Natural killer cell treated with Interleukin-12 subunit alpha and Interleukin-12 subunit beta and Interleukin-15 and Interleukin-18, amount 100 ng/mL, for 72 hours (primary cell): ENCODE results near the gene SLC10A6. TPM values are rescaled to one million over a fixed set of nuclear protein-coding genes. Genes with fewer than 3 reads are reported as not detected.

Source experiments
- ATAC-seq, 2 donors: fragments of 150-1000 bp; cut with Tn5 transposase in 1 of 2; sonication (Bioruptor Pico), chemical (Tn5 transposase) in 1 of 2; 2 replicates each; pipeline ENCODE4 v1.10.0; 2021
- DNase-seq: peaks from one replicate; pipeline ENCODE4 v3.0.0; 2022; ENCODE audit warnings: low spot score
- H3K27ac Mint-ChIP-seq, 2 donors: 1 replicate in 1 of 2; 2 replicates in 1 of 2; pipeline ENCODE4 v1.8.0; 2022; ENCODE audit warnings: mixed read lengths in 2 of 2, mild to moderate bottlenecking in 1 of 2, moderate library complexity in 1 of 2
- H3K27me3 Mint-ChIP-seq, 2 donors: 1 replicate in 1 of 2; 2 replicates in 1 of 2; pipeline ENCODE4 v1.8.0; 2022; ENCODE audit warnings: mixed read lengths in 2 of 2
- H3K36me3 Mint-ChIP-seq: one replicate; pipeline ENCODE4 v1.8.0; 2022; ENCODE audit warnings: mixed read lengths
- H3K4me1 Mint-ChIP-seq, 2 donors: 1 replicate in 1 of 2; 2 replicates in 1 of 2; pipeline ENCODE4 v1.8.0; 2022; ENCODE audit warnings: low read depth in 2 of 2, mixed read lengths in 2 of 2, mild to moderate bottlenecking in 1 of 2
- H3K4me3 Mint-ChIP-seq: one replicate; pipeline ENCODE4 v1.8.0; 2022; ENCODE audit warnings: mixed read lengths
- H3K9me3 Mint-ChIP-seq: 2 replicates; pipeline ENCODE4 v1.8.0; 2022; ENCODE audit warnings: mixed read lengths
- total RNA-seq, 2 donors: library from RNA; stranded (reverse); gene quantifications; one replicate each; pipeline ENCODE4 v1.2.3, GENCODE V29; 2022

Gene SLC10A6
- total RNA-seq, 2 donors from 2014 or later, result not detected

DNA sequence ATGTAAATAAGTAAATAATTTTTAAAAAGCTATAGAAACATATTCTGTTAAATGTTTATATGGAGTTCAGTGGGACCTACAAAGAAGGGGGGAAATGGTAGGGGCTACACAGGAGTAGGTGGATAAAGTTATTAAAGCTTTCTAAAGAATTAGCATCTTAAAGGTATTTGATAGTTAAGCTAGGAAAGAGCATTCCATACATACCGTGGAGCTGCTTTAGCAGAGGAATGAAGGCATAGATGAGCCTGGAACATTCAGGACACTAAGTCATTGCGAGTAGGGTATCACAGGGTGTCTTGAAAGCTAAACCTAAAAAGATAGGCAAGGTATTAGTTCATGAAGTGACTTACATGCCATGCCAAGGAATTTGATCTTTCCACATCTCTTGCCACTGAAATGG lies 60.4 kb downstream of the SLC10A6 start:
- DNase-seq (no peak), ATAC-seq (no peak)
- no peak overlapping the region for H3K27ac Mint-ChIP-seq
- no peaks in the 10 kb centered on the region for H3K36me3 Mint-ChIP-seq
- H3K4me3 Mint-ChIP-seq, result no peak overlapping the region
- H3K9me3 Mint-ChIP-seq, result peaks cover 5% of the 10 kb centered on the region
- H3K27me3 Mint-ChIP-seq, result no peaks in the 10 kb centered on the region
- H3K4me1 Mint-ChIP-seq, result no peaks in the 10 kb centered on the region

DNA sequence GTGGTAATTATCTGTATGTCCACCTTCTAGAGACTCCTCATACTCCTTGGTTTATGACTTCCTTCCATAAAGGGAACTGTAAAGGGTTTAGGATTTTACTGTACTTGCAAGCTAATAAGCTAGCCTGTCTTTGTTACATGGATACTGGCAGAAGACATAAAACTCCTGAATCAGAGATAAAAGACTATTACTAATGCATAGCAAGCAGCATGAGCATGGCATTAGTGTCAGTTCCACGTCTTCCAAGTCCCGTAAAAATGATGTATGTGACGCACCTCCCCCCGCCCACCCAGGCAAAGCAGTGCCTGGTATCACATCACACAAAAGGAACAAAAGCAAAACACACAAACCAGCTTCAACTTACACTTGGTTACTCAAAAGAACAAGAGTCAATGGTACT lies 71.0 kb downstream of the SLC10A6 start:
- DNase-seq (no peak), ATAC-seq (no peak)
- no peak overlapping the region for H3K27ac Mint-ChIP-seq
- H3K4me3 Mint-ChIP-seq, result no peak overlapping the region
- peaks cover 2% of the 10 kb centered on the region for H3K9me3 Mint-ChIP-seq
- H3K36me3 Mint-ChIP-seq, result no peaks in the 10 kb centered on the region
- no peaks in the 10 kb centered on the region for H3K4me1 Mint-ChIP-seq
- no peaks in the 10 kb centered on the region for H3K27me3 Mint-ChIP-seq

DNA sequence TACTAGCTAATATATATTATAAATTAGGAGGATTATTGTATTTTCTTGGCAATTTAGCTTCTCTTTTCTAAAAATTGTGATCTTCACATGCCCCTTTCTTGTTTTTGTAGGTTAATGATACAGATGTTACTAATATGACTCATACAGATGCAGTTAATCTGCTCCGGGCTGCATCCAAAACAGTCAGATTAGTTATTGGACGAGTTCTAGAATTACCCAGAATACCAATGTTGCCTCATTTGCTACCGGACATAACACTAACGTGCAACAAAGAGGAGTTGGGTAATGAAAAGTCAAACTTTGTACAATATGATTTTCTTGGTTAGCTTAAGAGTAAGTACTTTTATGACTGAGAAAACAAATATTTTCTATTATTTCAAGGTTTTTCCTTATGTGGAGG lies 74.1 kb downstream of the SLC10A6 start:
- no peak for ATAC-seq

More for the DNA sequence above, 74.1 kb downstream of the SLC10A6 start:
- Mint-ChIP-seq H3K4me1 (no peaks in the 10 kb centered on the region), H3K4me3 (no peak overlapping the region), H3K36me3 (no peaks in the 10 kb centered on the region), H3K27me3 (no peaks in the 10 kb centered on the region), H3K27ac (no peak overlapping the region), H3K9me3 (peaks cover 2% of the 10 kb centered on the region)
- no peak for DNase-seq

Other genes starting within 250 kb of the SLC10A6 start
- gene C4orf36, start 43.0 kb upstream of the SLC10A6 start, total RNA-seq, result not detected
- 10 to 100 TPM; 43.2 to 56.2 TPM for gene AFF1, start 85.6 kb upstream of the SLC10A6 start, total RNA-seq